Measurements from ENCODE around the gene RHBDF2.

The RHBDF2 gene

GRCh38 chr17:76497699-76497978, 3.6 kb downstream of the RHBDF2 start:
- DNase-seq (ENCODE audit: low read depth): no peak
- no peak for TF ChIP-seq CTCF (IDR thresholded peaks at IDR 0.05; ENCODE audit: control insufficient read depth, extremely low read depth, insufficient read depth)
- H3K4me3 ChIP-seq (ENCODE audit: low read depth, low read length): no peak overlapping the region

- no peak for DNase-seq (ENCODE audit: low read depth)
- no peak for TF ChIP-seq CTCF (IDR thresholded peaks at IDR 0.05; ENCODE audit: control insufficient read depth, extremely low read depth, insufficient read depth)
- no peak overlapping the region for H3K4me3 ChIP-seq (ENCODE audit: low read depth, low read length)
These were observed 4.8 kb downstream of the RHBDF2 start for GRCh38 chr17:76496464-76496863.

GRCh38 chr17:76495663-76496400, 5.4 kb downstream of the RHBDF2 start:
- DNase-seq (ENCODE audit: low read depth): peak; percentile 73
- TF ChIP-seq CTCF (IDR thresholded peaks at IDR 0.05; ENCODE audit: control insufficient read depth, extremely low read depth, insufficient read depth): no peak
- H3K4me3 ChIP-seq (ENCODE audit: low read depth, low read length): no peak overlapping the region

- DNase-seq (ENCODE audit: low read depth): no peak
- no peak for TF ChIP-seq CTCF (IDR thresholded peaks at IDR 0.05; ENCODE audit: control insufficient read depth, extremely low read depth, insufficient read depth)
- no peak overlapping the region for H3K4me3 ChIP-seq (ENCODE audit: low read depth, low read length)
These were observed 7.6 kb downstream of the RHBDF2 start for GRCh38 chr17:76493505-76494167.

GRCh38 chr17:76492989-76493501, 8.2 kb downstream of the RHBDF2 start:
- TF ChIP-seq CTCF (IDR thresholded peaks at IDR 0.05; ENCODE audit: control insufficient read depth, extremely low read depth, insufficient read depth): no peak
- no peak overlapping the region for H3K4me3 ChIP-seq (ENCODE audit: low read depth, low read length)
- no peak for DNase-seq (ENCODE audit: low read depth)

GRCh38 chr17:76492123-76492988, 8.9 kb downstream of the RHBDF2 start:
- no peak for DNase-seq (ENCODE audit: low read depth)
- H3K4me3 ChIP-seq (ENCODE audit: low read depth, low read length): no peak overlapping the region

More at GRCh38 chr17:76492123-76492988, 8.9 kb downstream of the RHBDF2 start:
- TF ChIP-seq CTCF (IDR thresholded peaks at IDR 0.05; ENCODE audit: control insufficient read depth, extremely low read depth, insufficient read depth): no peak

All from LNCaP clone FGC (cell line).